ENCODE measurements around the gene ATG101.

DNA sequence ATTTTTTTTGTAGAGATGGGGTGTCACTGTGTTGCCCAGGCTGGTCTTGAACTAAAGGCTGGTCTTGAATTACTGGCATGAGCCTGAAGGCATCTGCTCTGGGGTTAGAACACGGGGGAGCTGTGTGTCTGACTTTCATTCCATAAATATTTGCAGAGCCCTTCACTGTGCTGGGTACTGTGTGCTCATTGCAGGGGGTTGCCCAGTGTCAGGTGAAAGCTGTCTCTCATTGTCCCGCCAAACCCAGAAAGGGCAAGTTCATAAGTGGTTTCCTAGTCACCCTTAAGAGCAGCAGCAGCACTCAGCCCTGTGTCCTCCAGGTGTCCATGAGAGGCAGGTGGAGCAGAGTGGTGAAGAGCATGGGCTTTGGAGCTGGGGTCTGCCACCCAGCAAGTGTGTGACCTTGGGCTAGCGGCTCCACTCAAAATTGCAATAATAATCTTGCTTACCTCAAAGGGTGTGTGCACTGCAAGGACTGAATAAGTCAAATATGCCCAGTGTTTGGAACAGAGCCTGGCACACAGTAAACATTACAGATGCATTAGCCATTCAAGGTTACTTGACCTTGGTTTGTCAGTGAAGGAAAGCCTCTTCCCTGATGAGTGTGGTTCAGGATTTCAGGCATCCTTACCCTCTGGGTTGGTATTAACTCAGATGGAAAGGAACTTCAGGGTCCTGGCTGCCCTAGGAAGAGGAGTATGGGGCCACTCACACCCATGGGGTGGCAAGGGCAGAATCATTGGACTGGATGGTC lies 5.4 kb downstream of the ATG101 start:
- TF ChIP-seq, protein P1, sequence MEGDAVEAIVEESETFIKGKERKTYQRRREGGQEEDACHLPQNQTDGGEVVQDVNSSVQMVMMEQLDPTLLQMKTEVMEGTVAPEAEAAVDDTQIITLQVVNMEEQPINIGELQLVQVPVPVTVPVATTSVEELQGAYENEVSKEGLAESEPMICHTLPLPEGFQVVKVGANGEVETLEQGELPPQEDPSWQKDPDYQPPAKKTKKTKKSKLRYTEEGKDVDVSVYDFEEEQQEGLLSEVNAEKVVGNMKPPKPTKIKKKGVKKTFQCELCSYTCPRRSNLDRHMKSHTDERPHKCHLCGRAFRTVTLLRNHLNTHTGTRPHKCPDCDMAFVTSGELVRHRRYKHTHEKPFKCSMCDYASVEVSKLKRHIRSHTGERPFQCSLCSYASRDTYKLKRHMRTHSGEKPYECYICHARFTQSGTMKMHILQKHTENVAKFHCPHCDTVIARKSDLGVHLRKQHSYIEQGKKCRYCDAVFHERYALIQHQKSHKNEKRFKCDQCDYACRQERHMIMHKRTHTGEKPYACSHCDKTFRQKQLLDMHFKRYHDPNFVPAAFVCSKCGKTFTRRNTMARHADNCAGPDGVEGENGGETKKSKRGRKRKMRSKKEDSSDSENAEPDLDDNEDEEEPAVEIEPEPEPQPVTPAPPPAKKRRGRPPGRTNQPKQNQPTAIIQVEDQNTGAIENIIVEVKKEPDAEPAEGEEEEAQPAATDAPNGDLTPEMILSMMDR (IDR thresholded peaks at IDR 0.05): no peak
- TF ChIP-seq POLR2A (IDR thresholded peaks at IDR 0.05): no peak
